Heart right ventricle (tissue), 16 donors: ENCODE data around the gene SUCLG1. TPM values are rescaled to one million over a fixed set of nuclear protein-coding genes. Genes with fewer than 3 reads are reported as not detected.

Experiments
- ATAC-seq, 8 donors: fragments of 200-7000 bp; cut with Tn5 transposase; one replicate each; pipeline ENCODE4 v1.9.1; 2020; ENCODE audit warnings: mild to moderate bottlenecking in 8 of 8, moderate library complexity in 8 of 8, moderate number of reproducible peaks in 1 of 8
- DNase-seq, 2 donors: peaks; one replicate each; pipeline ENCODE4 v3.0.0-alpha.2; 2020
- H3K27ac ChIP-seq, 10 donors: fragments of 200-600 bp; sonication (generic) in 2 of 10; one replicate each; pipeline versions ENCODE4 v1.5.0 to v1.8.0; 2020 to 2022; ENCODE audit warnings: mild to moderate bottlenecking in 3 of 10
- H3K27me3 ChIP-seq, 7 donors: fragments of 200-600 bp; one replicate each; pipeline ENCODE4 v1.8.0; 2021 to 2022; ENCODE audit warnings: mild to moderate bottlenecking in 2 of 7
- H3K36me3 ChIP-seq, 9 donors: fragments of 200-600 bp; sonication (generic) in 1 of 9; one replicate each; pipeline versions ENCODE4 v1.5.0 to v1.8.0; 2020 to 2022; ENCODE audit warnings: mild to moderate bottlenecking in 2 of 9
- H3K4me1 ChIP-seq, 9 donors: fragments of 200-600 bp; sonication (generic) in 1 of 9; one replicate each; pipeline versions ENCODE4 v1.5.0 to v1.8.0; 2020 to 2022; ENCODE audit warnings: mild to moderate bottlenecking in 4 of 9
- H3K4me3 ChIP-seq, 10 donors: fragments of 200-600 bp; sonication (generic) in 2 of 10; one replicate each; pipeline versions ENCODE4 v1.5.0 to v1.8.0; 2020 to 2022; ENCODE audit warnings: mild to moderate bottlenecking in 7 of 10, moderate library complexity in 2 of 10
- H3K9me3 ChIP-seq, 11 donors: fragments of 200-600 bp in 10 of 11; sonication (generic) in 2 of 11; one replicate each; pipeline versions ENCODE4 v1.5.0 to v1.8.0; 2013 to 2022; ENCODE audit warnings: mild to moderate bottlenecking in 2 of 11, control low read depth in 1 of 11, moderate library complexity in 1 of 11
- WGBS, 2 donors: extraction: QIAGEN DNeasy Blood & Tissue Kit; methylation state at CpG; one replicate each; pipeline ENCODE4 v1.1.7; 2013; ENCODE audit warnings: inconsistent platforms in 1 of 2; 5-methylcytosine and 5-hydroxymethylcytosine counted together
- intact Hi-C, 10 donors: fragments of 100-400 bp; cut with DNase I; formaldehyde crosslinking; loops; one replicate each; pipeline versions ENCODE4 v1.11.1 to v1.14.2; 2022
- polyA plus RNA-seq, 2 donors: library from polyadenylated mRNA; stranded (reverse); fragments of 200-250 nt; gene quantifications; one replicate each; pipeline ENCODE4 v1.2.3, GENCODE V29; 2013
- total RNA-seq, 10 donors: library from RNA; stranded (reverse); fragmentation: NEBNext Ultra II Directional in 3 of 10; extraction: Animal tissue kit (Norgen Biotek cat#: 25700) in 3 of 10; gene quantifications; one replicate each; pipeline versions ENCODE4 v1.2.1 to v1.2.4, GENCODE V29; 2021 to 2023
- TF ChIP-seq, protein P1 (sequence below), 9 donors: fragments of 200-600 bp; sonication (generic) in 2 of 9; IDR thresholded peaks; one replicate each; pipeline versions ENCODE4 v1.5.0 to v1.8.0; 2021 to 2022; ENCODE audit warnings: antibody characterized with exemption in 9 of 9, mild to moderate bottlenecking in 5 of 9, moderate library complexity in 1 of 9
- donor health status: Arrhythmogenic right ventricular cardiomyopathy.
- donor health status: ischemic (EF 13 %, LVEDD 7.1; RV severe dilation, severe dysfunction).
- donor health status: healthy with polysubstance abuse.
- donor health status: DM: no; HTN: yes; CAD: no.
- donor health status: DM: no; HTN: no; CAD: no.
- donor health status: ischemic (EF 25% LVEDD 6.9; RV normal size, moderate dysfunction).
- donor health status: ischemic (EF 25% LVEDD 5.7; RV mildly dilated, moderate dysfunction).
- donor health status: healthy.
- donor health status: DM: yes; HTN: yes; CAD: no.
- donor health status: Ischemic cardiomyopathy.
- donor health status: ischemic (EF 35%, LVEDD 5.7; RV mildly dilated, moderate dysfunction).
- donor health status: nonischemic (EF 11% LVEDD 7.7; RV severe dilation, severe dysfunction).
- donor health status: DM: yes; HTN: yes; CAD: no.
- donor health status: PGD.
- donor health status: ischemic (EF 29% LVEDD 5.4; RV normal size, mild dysfunction).
- donor health status: nonischemic (EF 23%, LVEDD 6.1; RV moderate dilation, normal function).

SUCLG1 gene
- total and polyA plus RNA-seq, 12 donors, result 195 to 330 (median 284) TPM

DNA sequence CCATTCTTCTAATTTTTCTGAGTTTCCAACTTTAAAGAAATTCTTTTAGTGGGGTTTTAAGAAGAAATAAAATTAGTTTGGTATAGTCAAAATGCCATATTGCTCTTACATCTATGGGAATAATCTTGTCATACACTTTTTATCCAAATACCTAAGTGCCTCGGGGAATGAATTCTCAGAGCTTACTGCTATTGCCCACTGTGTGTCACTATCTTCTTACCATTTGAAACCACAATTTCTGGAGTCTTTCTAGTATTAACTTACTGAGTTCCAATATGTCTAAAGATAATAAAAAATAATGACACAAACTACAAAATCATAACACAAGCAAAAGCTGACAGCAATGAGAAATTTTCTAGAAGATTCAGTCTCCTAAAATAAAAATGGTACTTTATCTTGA is 33.5 kb upstream of the SUCLG1 start:
- 62 to 80% methylated on average over 1 of the region's 1 CpG for WGBS, 2 donors

GRCh38 chr2:84491741-84492140 is 32.7 kb upstream of the SUCLG1 start:
- H3K4me3 ChIP-seq, result no peak overlapping the region
- no peaks in the 10 kb centered on the region for H3K27me3 ChIP-seq
- H3K27ac ChIP-seq, result no peak overlapping the region
- intact Hi-C loops, result loop anchor here in 6 of 10 donors (5.0 to 10.0 kb wide), 8 partner anchors 136 to 793 kb away; partner anchors contain the start of gene TRABD2A (in 1 of the 6)
- ATAC-seq, result no peak
- TF ChIP-seq, protein P1, sequence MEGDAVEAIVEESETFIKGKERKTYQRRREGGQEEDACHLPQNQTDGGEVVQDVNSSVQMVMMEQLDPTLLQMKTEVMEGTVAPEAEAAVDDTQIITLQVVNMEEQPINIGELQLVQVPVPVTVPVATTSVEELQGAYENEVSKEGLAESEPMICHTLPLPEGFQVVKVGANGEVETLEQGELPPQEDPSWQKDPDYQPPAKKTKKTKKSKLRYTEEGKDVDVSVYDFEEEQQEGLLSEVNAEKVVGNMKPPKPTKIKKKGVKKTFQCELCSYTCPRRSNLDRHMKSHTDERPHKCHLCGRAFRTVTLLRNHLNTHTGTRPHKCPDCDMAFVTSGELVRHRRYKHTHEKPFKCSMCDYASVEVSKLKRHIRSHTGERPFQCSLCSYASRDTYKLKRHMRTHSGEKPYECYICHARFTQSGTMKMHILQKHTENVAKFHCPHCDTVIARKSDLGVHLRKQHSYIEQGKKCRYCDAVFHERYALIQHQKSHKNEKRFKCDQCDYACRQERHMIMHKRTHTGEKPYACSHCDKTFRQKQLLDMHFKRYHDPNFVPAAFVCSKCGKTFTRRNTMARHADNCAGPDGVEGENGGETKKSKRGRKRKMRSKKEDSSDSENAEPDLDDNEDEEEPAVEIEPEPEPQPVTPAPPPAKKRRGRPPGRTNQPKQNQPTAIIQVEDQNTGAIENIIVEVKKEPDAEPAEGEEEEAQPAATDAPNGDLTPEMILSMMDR (IDR thresholded peaks at IDR 0.05), result no peak
- no peaks in the 10 kb centered on the region for H3K9me3 ChIP-seq
- peaks cover 0 to 14% (median 4%) of the 10 kb centered on the region in 9 donors for H3K4me1 ChIP-seq
- no peak for DNase-seq
- H3K36me3 ChIP-seq, result no peaks in the 10 kb centered on the region
- 87 to 92% methylated on average over 6 of the region's 6 CpGs for WGBS, 2 donors

More for the DNA sequence above, 33.5 kb upstream of the SUCLG1 start:
- no peak overlapping the region for H3K27ac ChIP-seq
- ATAC-seq (no peak), DNase-seq (no peak)
- no peaks in the 10 kb centered on the region for H3K9me3 ChIP-seq
- no peaks in the 10 kb centered on the region for H3K27me3 ChIP-seq
- H3K4me1 ChIP-seq, result peaks cover 0 to 5% (median 3%) of the 10 kb centered on the region in 9 donors
- TF ChIP-seq, protein P1 (IDR thresholded peaks at IDR 0.05), result no peak
- no peaks in the 10 kb centered on the region for H3K36me3 ChIP-seq
- no peak overlapping the region for H3K4me3 ChIP-seq
- intact Hi-C loops, result loop anchor here in 6 of 10 donors (5.0 to 10.0 kb wide), 8 partner anchors 135 to 792 kb away; partner anchors contain the start of gene TRABD2A (in 1 of the 6)

GRCh38 chr2:84491256-84491655 is 32.2 kb upstream of the SUCLG1 start:
- intact Hi-C loops, result loop anchor here in 6 of 10 donors (5.0 to 10.0 kb wide), 8 partner anchors 136 to 794 kb away; partner anchors contain the start of gene TRABD2A (in 1 of the 6)
- no peaks in the 10 kb centered on the region for H3K36me3 ChIP-seq
- H3K27me3 ChIP-seq, result no peaks in the 10 kb centered on the region
- H3K27ac ChIP-seq, result no peak overlapping the region
- no peak for DNase-seq
- ATAC-seq, result no peak
- no peak overlapping the region for H3K4me3 ChIP-seq
- no peaks in the 10 kb centered on the region for H3K9me3 ChIP-seq
- 45 to 64% methylated on average over 2 of the region's 2 CpGs for WGBS, 2 donors
- peaks cover 0 to 18% (median 4%) of the 10 kb centered on the region in 9 donors for H3K4me1 ChIP-seq
- TF ChIP-seq, protein P1 (IDR thresholded peaks at IDR 0.05), result no peak

DNA sequence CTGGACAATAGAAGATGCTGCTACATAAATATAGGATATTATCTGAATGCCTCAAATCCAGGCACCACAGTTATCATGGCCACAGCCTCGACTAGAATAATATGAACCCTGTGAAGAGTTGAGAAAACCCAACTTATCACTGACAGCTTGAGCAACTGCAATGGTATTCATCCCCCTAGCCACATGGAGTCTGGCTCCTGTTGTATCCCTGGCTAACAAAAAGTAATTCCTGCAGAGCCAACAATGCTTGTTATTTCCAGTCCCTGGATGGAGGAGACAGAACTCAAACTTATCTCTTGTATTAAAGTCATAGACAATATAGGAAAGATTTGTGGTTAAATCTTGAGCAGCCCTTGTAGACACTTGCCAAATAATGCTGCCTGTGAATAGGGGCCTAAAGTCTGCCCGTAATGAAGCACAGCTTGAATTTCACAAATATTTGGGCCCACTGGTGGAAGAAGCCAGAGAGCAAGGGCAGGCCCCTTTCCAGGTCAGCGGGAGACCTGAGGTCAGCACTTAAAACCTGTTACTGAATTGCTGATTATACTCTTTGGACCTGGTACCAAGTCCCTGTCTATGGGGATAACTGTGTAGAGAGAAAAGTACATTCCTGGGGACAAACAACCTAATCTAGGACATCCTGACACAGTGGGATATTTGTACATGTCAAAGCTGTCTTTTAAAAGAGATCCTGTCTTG is 28.4 kb upstream of the SUCLG1 start:
- 27 to 33% methylated on average over 3 of the region's 3 CpGs for WGBS, 2 donors
- no peaks in the 10 kb centered on the region for H3K36me3 ChIP-seq
- no peak overlapping the region for H3K4me3 ChIP-seq
- intact Hi-C loops, result loop anchor here in 1 of 10 donors (10.0 kb wide), 1 partner anchor 147 kb away; no protein-coding TSS in a partner anchor
- H3K27ac ChIP-seq, result peak overlapping the region in 5 of 10 donors; percentile 9 to 54 (median 19)
- H3K4me1 ChIP-seq, result peaks cover 0 to 23% (median 3%) of the 10 kb centered on the region in 9 donors
- TF ChIP-seq, protein P1 (IDR thresholded peaks at IDR 0.05), result no peak
- no peaks in the 10 kb centered on the region for H3K9me3 ChIP-seq
- no peaks in the 10 kb centered on the region for H3K27me3 ChIP-seq
- ATAC-seq (peak in 5 of 8 donors; percentile 38 to 90 (median 68)), DNase-seq (no peak)
